GM18519 (cell line): Measurements from ENCODE around the gene LDAH.

Source experiments
- ATAC-seq: cut with Tn5 transposase; IDR thresholded peaks from one replicate; pipeline ENCODE4 v1.9.1; 2021; ENCODE audit warnings: mild to moderate bottlenecking, moderate library complexity; ENCODE audit not compliant: unreplicated experiment, low FRiP score

LDAH gene

GRCh38 chr2:20657522-20658235 is 165.2 kb downstream of the LDAH start:
- ATAC-seq, result no peak

- ATAC-seq, result no peak
These were observed 166.3 kb downstream of the LDAH start for GRCh38 chr2:20656561-20656960.

DNA sequence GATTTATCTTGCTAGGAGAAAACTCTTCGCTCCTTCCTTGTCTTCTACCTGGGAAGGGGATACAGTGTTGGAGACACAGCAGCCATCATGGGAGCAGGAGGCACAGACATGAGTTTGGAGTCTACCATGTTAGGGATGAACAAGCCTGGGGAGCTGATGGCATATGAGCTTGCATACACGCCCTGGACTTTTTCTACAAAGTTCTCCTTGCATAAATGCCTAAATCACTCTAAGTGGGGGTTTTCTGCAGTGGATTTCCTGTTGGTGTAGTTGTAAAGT is 168.4 kb downstream of the LDAH start:
- no peak for ATAC-seq

GRCh38 chr2:20653695-20654534 is 169.0 kb downstream of the LDAH start:
- ATAC-seq, result no peak

DNA sequence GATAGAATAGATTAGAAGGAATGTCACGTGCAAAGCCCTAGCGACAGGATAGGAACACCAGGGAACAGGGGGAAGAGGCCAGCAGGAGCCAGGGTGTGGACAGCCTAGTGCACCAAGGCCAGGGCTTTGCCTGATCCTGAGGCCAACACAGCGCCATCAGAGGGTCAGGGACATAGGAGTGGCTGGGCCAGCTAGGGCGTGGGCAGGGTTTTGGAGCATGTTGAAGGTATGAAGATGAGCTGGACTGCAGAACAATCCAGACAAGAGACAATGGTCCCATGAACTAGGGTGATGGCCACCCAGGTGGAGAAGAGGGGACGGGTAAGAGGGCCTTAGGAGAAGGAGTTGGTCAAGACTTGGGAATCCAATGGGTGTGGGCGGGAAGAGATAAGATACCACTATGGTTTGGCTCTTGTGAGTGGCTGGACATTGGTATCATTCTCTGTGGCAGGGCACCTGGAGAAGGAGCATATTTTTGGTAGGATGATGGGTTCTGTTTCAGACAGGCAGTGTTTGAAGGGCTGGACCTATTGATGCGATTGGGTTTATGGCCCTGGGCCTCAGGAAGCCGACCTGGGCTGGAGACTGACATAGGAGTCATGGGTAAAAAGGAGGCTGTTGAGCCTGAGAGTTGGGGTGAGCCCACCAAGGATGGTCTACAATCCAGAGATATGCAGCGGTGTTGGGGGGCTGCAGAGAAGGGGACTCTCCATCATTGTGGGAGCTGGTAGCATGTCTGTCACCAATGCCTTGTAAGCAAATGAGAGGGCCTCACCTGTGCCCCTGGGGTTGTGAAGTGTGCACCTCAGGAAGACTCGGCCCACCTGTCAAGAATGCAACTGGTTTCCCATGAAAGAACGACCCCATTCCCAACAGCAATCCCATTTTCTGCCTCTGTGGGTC is 170.0 kb downstream of the LDAH start:
- no peak for ATAC-seq

GRCh38 chr2:20652141-20652540 is 170.8 kb downstream of the LDAH start:
- no peak for ATAC-seq

DNA sequence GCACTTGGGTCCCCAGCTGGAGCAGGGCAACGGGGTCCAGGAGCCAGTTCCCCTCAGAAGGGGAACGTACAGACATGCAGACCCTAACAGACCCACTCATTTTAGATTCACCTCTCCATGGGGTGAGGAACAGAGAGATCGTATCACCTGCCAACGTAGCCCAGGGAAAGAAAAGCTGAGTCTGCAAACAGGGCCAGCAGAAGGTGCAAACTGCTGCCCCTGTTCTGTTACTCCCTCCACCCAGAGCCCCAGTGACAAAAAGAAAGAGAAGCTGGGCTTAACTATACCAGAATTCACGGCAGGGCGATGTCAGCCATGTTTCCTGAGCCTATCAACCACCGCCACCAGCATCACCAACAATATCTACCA is 171.2 kb downstream of the LDAH start:
- no peak for ATAC-seq

DNA sequence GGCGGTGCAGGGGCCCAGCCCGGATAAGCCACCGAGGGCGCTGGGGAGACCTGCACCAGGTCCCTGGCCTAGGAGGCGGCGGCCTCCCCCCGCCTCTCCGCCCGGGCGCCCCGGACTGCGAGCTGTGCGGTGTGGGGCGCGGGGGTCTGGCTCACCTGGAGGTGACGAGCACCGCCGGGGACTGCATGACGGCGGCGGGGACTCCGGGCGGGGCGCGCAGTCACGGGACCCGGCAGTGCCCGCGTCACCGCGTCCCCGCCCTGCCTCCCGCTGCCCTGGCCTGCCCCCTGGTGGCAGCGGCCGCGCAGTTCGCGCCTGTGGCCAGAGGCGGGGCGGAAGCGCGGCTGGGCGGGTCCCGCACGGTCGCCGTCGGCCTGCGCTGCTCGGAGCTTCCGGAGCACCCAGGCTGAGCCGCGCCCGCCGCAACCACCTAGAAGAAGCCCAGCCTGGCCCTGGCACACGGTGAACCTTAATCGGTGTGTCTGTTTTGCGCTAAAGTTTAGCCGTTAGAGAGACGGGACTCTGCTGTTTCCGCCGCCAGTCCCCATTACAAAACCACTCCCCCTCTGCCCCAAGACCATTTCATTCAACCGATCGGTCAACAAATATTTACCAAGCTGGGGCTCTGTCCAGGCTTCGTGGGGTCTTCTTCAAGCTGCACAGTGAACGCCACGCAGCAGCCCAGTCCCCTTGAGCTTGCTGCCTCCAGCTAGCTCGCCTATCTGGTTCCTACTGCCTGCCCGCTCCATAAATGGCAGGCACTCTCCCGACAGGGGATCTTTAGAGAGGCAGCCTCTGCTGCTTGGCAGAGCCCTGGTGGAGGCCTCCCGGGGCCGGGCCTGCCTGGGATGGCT is 171.8 kb downstream of the LDAH start, which contains the start of gene HS1BP3:
Gene HS1BP3 (minus strand): TSS at position 222 of the 854 bp plus-strand sequence. CDS start 35 bp downstream, at position 187.
- ATAC-seq, result peak; percentile 94

DNA sequence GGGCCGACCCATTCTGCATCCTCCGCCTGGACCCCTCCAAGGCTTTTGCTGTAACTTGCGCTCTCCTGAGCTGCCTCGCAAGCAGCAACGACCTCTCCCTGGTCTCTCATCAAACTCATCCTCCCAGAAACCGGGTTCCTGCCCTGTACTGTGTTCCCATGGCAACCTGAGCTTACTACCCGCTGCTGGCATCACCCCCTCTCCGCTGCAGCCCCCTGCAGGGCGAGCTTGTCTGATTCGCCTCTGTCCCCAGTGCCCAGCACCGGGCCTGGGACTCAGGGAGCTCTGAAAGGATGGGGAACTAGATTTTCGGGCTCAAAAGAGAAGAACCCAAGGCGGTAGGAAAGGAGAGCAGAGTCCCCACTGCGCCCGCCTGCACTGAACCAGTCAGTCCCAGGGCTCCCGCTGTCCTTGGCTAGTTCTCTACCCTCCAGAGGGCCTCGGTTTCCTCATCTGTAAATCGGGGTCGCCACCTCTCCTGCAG is 172.5 kb downstream of the LDAH start:
- no peak for ATAC-seq

DNA sequence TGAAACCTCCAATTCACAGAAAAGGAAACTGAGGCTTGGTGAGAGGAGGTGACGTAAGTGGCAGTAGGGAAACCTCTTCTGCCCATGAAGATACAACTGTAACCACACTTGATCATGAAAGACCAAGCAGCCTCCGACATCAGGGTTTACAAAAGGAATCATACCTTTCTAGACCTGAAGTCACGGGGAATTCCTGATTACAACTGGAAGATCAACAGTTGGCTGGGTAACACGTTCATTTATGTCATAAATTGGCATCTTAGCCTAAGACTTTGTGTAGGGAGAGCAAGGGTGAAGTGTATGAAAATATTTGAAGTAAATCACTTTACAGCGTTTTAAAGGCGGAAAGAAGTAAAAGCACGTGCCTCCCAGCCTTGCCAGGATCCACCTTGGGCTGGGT is 172.9 kb downstream of the LDAH start:
- ATAC-seq, result no peak

GRCh38 chr2:20649576-20649975 is 173.3 kb downstream of the LDAH start:
- no peak for ATAC-seq

GRCh38 chr2:20648831-20649230 is 174.1 kb downstream of the LDAH start:
- no peak for ATAC-seq

GRCh38 chr2:20648206-20648605 is 174.7 kb downstream of the LDAH start:
- ATAC-seq, result no peak

- ATAC-seq, result no peak
These were observed 175.2 kb downstream of the LDAH start for GRCh38 chr2:20647738-20648137.

- no peak for ATAC-seq
These were observed 175.7 kb downstream of the LDAH start for GRCh38 chr2:20647211-20647610.

DNA sequence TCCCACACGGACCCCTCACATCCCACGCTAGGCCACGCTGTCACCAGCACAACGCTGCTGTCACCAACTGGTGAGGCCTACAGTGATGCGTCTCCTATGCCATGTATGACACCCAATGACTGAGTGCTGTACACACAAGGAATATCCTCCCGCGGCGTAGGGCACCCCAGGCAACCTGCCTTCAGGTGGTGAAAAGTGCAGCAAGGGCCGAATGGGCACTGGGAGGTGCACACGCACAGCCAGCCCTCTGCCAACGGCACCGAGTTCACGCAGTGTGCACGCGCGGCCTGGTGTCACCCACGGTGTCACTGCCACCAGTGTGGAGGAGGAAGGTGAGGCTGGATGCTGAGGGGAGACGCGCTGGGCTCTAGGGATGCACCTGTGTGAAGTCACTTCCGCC is 176.5 kb downstream of the LDAH start:
- ATAC-seq, result no peak

DNA sequence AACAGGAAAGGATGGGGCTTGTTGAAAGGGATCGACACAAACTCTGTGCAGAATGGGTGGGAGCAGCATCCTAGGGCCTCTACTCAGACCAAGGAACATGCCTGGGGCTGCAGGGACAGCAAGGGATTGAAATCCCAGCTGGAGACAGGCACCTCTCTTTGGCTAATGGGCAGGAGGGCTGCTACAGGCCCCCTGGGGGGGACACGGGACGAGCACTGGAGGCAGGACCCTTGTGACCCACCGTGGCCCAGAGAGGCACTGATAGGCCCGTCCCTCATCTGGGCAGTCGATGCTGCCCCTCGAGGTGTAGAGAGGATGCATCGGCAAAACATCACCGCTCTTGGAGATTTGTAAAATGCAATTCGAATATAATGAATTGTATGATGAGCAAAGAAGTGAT is 177.1 kb downstream of the LDAH start:
- ATAC-seq, result no peak

- ATAC-seq, result no peak
These were observed 177.6 kb downstream of the LDAH start for GRCh38 chr2:20645301-20645701.

DNA sequence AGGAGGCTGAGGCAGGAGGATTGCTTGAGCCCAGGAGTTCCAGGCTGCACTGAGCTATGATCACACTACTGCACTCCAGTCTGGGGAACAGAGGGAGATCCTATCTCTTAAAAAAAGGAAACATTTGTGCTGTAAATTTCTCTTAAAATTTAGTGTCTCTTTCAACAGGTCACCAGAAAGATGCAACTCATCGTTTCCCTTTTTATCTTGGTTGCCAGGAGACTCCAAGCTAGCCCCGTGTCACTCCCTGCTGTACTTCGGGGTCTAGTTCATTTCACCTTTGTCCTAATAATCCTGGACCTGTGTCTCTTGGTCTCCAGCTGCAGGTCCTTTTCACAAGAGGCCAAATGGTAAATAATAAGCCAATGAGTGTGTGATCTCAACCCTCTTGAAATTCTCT is 179.1 kb downstream of the LDAH start:
- ATAC-seq, result no peak

GRCh38 chr2:20643060-20643459 is 179.8 kb downstream of the LDAH start:
- no peak for ATAC-seq
